ENCODE measurements around the gene TDP1.

TDP1 gene

DNA sequence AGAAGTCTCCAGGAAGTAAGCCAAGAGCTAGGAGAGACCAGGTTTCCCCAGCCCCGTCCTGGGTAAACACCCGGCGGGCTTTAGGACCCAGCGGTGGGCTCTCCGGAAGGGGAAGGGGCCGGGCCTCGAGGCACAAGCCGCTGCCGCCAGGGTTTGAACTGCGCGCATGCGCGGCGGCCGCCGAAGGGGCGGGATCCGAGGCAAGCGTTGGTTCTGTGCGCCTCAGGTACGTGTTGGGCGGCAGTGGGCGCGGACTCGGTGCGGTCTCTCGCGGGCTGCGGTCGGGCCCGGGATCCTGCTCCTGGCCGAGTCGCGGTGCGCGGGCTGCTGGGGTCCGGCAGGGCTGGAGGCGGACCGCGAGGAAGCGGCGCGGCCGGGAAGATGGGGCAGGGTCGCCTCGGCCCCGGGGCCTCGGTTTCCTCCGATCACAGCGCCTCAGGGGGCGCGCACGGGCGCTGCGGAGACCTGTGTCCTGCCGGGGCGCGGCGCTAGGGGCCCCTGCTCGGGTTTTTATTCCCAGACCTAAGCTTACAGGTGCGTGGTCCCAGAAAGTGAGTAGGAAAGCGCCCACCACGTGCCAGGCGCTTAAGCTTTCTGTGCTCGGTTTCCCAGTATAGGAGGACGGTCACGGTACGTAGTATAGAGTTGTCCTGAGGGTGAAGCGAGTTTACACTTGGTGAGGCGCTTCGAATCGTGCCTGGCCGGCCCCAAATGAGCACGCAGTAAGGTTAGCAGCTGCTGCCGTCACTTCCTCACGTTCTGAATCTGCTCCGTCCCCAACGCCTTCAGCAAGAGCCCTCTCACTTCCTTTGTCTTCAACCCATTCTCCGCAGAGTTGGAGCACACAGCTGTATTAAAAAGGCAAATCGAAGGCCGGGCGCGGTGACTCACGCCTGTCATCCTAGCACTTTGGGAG lies at the start of gene TDP1:
TDP1 (plus strand) TSS at position 183 of the 916 bp plus-strand sequence. CDS start 7,188 bp downstream, outside the sequence.
- peak; percentile 95 to 96 for DNase-seq

DNA sequence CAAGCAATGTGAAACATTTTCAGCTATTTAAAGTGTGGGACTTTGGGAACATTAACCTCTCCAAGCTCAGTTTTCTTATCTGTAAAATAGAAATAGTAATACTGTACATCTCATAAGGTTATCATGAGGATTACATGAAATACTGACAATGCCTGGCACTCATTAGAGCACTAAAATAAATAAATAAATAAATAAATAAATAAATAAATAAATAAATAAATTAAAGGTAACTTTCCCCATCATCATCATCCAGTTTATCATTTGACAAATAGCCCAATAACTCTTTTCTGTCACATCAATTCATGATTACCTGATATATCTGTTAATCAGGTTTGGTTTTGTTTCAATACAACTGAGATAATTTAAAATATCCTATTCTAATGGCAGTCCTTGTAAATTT lies 49.7 kb upstream of the TDP1 start:
- DNase-seq = no peak

DNA sequence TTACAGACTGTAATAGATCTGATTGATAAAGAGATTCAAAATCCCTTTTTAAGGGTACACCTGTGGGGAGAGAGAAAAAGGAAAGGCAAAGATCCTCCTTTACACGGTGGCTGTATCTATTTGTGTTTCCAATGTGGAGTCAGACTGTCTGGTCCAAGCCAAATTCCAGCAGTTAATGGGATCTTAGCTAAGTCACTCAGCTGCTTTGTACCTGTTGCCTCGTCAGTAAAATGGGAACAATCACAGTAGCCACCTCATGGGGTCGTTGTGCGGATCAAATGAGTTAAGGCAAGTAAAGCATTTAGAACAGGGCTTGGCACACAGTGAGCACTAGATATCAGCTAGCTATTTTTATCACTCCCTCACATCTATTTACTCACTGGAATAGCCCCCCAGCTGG lies 48.1 kb upstream of the TDP1 start:
- no peak for DNase-seq

DNA sequence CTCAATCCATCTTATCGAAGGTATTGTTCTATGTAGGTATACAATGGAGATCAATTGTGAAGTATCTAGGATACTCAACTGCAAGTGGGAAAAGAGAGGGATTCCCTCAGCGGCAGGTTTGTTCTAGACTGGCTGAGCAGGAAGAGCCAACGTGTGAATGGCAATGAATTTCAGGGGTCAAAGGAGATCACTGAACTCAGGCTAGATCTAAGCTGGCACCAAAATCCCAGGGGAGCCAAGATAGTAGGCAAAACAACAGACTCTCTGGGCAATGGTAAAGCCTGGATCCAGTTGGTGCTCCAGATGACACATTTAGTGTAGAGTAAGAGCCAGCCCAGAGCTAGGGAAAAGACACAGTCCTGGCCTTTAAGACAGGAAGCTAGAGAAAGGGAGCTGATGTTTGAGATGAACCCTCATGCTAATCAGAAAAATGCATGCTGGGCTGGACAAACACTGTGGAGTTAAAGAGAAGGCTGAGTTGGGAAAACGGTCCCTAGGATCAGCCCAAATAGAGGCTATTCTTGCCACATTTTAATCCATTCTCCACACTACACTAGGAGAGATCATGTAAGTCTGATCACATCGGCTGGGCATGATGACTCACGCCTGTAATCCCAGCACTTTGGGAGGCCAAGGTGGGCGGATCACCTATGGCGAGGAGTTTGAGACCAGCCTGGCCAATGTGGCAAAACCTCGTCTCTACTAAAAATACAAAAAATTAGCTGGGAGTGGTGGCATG lies 46.8 kb upstream of the TDP1 start:
- DNase-seq = no peak

DNA sequence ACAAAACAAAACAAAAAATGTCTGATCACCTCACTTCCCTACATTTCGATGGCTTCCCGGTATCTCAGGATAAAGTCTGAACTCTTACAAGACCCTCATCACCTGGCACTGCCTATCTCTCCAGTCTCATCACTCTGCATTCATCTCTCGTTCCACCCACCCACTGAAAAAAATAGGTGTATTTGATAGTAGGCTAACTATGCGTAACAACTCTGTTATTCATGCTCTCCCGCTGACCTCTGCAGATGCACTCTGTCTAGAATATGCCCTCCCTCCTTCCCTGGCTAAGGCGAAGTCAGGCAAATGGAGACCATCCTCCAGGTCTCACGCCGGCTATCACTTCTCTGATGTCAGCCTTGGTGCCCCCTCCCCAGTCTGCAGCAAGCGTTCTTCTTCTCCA lies 46.1 kb upstream of the TDP1 start:
- DNase-seq = no peak

DNA sequence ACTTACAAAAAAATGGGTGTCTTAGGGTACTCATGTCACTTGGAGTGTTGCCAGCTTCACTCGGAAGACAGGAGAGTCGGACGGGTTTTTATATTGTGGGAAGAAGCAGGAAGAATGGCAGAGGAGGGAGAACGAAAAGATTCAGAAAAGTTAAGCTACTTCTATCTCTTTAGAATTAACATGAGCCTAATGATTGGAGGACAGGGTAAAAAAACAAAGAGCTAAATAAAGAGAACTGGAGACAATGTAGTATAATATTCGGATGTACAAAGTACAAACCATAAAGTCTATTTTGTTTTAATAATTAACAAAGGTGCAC lies 45.1 kb upstream of the TDP1 start:
- no peak for DNase-seq

DNA sequence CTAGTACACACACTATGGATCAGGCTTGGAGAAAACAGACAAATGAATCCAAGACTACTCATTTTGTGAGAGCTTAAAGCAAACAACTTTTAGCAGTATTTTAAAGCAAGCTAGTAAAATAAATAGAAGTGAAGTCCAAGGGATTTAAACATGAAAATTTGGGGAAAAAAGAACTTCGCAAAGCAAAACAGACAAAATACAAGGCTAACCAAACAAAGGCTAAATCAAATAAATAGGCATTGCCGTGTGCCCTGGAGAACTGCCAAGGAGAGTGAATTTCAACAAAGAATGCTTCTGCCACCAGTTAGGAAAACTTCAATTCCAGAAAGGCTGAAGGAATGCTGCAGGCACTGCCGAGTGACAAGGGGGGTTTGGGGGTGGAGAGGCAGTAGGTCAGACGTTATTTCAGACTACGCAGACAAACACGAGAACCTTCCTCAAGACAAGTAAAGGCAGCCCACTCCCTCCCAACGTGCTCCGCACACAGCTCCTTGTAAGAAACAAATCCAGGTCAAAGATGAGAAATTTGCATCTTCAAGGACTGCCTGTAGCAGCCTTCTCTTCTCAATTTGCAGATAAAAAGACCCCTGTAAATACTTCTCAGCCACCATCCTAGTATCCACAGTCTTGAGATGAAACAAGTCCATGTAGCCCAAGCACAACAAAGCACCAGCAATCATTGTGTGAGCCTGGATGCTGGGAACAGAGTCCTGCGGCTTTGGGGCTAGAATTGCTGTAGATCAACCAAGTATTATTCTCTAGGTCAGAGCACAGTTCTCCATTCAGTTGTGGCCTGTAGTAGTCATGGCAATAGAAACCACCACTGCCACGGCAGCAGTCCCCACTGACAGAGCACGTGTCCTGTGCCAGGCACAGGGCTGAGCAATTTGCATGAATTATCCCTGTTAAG lies 44.5 kb upstream of the TDP1 start:
- DNase-seq = no peak

DNA sequence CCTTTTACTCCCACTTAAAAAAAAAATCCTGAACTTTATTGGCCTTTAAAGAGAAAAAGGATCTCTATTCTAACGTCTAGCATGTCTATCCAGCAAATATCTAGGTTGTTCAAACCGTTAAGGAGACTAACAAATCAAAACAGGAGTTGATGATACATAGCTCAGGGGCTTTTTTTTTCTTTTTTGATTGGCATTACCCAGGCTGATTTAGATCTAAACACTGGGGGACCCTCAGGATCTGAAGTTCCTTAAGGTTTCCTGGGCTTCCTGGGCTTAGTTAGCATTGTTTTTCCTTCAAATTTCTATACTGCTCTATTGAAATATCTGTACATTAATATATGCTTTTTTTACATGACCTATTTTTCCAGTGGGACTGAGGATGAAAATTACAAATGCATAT lies 43.5 kb upstream of the TDP1 start:
- no peak for DNase-seq

DNA sequence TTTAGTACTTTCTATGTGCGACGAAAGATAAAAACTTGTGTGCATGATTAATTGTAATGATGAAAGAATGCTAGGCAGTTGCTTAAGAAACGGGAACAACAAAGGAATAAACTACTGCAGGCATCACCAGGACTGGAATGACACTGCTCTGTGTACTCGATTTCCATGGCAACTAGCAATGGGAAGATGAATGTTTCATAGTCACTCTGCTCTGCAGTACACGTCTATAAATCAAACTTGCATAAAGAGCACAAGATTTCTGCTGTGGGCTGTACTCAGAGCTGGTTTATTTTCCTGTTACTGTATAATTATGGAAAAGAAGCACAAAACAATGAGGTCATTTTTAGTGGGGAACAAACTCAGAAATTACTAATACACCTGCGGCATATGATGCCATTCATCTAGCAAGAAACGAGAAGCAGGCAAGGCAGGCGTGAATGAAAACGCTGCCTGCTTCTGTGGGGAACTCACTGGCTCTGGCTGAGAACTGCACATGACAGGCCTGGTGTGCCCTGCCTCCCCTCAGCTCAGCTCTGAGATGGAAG lies 43.0 kb upstream of the TDP1 start:
- no peak for DNase-seq

DNA sequence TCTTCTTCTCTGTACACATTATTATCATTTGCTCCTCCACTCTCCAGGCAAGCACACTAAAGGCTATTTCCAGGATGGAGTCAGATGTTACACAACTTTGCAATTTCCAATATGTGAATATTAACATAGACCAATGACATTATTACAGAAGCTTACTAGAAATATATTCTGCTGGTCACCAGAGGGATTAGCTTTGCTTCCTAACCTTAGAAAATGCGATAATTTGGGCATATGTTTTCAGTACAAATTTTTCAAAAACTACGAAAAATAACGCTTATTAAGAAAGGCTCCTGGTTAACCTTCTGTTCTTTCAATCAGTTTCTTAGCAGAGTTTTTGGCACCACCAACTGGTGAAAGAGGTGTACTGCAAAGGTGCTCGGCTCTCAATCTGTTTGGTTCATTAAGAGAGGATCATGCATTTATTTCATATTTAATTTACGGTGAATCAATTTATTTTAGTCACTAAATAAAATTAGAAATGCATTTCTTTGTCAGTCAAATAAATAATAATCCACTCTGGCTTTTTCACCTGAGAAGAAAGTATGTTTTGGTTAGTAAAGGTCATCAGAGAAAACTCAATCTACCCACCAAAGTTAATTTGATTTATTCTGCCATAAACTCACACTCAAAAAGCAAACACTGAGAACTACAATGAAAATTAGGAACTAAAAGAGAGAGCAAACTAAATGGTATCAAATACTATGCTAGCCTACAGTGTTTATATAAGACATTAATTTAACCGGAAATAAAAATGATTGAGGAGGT lies 40.4 kb upstream of the TDP1 start:
- peak; percentile 15 to 68 for DNase-seq

DNA sequence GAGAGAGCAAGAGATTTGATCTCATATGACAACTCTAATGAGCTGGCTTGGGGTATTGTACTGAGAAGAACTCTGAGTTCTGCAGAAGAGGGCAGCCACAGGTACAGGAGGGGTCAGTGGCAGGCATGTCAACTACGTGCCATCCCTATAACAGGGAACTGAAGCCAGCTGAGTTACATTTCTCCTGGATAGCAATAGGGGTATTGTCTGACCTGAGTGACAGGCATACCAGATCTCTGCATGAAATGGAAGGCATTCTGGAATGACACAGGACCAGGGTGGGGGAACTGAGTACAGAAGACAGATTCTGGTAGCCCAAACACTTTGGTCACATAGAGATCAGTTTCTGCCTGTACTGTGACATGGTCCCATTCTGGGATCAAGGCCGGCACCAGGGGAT lies 37.0 kb upstream of the TDP1 start:
- no peak for DNase-seq

DNA sequence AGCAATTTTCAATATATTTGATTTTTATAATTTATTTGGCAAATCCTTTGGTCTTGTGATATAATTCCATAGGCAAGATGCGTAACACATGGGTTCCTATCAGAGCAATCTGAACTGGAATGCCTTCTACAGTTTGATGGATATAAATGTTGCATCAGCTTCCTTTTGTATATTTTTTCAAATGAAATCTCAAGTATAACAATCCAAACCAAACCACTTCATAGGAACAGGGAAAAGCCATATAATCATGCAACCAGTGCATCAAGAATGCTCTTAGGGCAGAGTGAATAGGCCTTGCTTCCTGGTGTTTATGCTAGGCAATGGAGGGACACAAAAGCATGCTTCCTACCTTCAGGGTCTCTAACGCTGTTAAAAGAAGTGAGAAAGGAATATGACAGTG lies 35.7 kb upstream of the TDP1 start:
- DNase-seq = no peak

DNA sequence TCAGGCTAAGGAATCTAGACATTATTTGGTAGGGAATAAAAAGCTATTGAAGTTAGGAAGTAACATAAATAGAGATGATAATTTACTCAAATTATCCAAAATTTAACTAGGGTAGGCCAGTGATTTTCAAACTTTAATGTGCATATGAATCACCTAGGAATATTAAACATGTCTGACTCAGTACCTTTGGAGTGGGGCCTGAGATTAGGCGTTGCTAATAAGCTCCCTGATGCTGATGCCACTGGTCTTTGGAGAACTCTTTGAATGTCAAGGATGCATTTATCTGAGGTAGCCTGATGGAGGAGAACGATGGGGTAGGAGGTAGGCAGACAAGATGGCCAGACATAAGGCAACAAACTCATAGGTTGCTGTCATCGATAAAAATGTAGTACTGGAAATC lies 34.4 kb upstream of the TDP1 start:
- DNase-seq = no peak

DNA sequence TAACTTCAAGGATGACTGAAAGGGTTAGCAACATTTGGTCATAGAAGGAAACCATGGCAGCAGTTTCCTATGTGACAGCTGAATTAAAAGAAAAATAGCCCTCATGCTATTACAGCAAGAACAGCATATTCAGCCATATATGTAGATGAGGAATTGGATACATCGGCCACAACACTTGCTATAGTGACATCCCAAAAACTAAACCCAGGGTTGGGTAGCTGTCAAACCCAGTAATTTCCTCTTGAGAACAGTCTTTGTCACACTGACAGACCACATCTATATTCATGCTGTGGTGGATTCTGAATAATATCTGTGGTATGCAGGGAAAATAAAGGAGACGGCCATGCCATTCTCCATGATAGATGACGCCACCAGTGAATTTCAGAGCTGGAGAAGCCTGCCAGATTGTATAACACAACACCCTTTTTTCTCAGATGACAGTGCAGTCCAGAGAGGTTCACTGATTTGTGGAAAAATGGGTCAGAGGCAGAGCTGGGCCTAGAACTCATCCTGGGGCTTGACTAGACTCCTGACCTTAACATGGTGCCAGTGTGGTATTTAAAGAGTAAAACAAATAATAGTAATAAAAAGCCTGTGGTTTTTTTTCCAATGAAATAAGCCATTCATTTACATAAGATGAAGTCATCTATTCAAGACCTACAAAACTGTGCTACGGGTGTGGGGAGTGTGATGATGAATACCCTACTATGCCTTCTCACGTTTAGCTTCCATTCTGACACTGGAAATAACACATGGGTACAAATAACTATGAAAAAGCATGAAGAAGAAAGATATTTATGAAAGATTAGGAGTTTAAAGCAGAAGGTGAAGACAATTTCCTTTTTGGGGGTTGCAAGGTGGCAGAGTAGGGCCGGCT lies 33.5 kb upstream of the TDP1 start:
- DNase-seq = no peak

DNA sequence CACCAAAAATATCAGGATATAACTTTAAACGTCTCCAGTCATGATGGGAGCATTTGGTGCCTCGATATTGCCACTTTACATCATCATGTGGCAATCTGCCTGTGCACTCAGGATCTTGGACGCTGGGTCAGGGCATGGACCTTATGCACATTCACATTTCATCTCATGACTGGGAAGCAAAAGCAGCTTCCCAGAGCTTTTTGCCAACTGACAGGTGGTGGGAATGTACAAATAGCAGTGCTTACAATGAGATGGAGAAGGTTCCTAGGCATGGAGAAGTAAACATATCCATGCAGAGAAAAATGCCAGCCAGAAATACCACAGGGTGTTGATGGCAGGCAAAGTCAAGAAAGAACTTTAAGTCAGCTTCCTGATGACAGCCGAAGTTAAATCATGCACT lies 31.5 kb upstream of the TDP1 start:
- DNase-seq = no peak

DNA sequence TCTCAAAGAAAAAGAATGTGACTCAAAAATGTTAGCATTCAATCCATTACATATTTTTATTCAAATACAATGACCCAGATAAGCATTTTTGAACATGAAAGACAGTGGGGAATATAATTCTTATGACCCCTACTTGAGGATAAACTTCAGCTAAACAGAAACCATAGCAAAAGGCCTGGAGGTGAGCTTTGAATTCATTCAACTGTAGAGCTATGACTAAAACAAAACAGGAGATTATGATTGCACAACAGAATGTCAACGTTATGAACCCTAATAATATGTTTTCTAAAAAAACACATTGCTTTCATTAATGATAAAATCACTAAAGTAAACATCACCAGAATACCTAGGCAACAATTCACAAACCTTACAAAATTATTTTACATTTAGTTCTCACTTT lies 29.0 kb upstream of the TDP1 start:
- DNase-seq = no peak

DNA sequence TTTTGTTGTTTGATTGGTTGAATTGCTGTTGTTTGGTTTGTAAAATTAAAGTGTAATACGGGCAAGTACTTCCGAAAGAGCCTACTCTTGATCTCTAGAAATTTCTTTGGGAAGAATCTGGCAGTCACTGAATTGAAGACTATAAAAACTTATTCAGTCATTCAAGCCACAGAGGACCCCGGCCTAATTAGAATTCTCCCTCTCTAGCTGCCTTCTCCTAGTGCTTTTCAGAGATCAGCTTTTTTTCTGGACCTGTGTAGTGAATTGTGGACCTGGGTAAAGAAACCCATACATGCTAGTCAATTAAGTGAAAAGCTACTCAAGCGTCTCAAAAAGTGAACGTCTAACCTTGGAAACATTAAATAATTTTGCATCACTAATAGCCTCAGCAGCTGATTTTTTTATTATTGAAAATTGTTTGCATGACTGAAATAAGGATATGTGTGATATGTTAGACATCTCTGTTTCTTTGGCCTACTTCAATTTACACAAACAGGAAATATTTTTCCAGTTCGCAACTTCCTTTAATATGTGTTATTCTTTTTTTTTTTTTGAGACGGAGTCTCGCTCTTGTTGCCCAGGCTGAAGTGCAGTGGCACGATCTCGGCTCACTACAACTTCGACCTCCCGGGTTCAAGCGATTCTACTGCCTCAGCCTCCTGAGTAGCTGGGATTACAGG lies 28.4 kb upstream of the TDP1 start:
- DNase-seq = no peak

DNA sequence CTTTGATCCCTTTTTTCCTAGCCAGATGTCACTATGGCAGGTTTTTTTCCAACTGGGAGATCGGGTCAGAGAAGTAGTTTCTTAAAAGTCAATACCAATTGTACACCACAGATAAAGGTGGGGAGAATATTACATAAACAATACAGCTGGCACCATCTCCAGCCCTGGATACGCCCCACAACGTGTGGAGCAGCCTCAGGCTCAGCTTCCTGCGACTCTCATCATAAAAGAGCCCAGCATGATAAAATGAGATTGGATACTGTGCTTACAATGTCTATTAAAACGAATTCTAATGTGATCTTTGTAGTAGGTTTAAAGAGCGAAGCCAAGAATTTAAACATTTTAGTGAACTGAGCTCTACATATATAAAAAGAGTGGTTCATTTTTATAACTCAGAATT lies 22.7 kb upstream of the TDP1 start:
- no peak for DNase-seq

DNA sequence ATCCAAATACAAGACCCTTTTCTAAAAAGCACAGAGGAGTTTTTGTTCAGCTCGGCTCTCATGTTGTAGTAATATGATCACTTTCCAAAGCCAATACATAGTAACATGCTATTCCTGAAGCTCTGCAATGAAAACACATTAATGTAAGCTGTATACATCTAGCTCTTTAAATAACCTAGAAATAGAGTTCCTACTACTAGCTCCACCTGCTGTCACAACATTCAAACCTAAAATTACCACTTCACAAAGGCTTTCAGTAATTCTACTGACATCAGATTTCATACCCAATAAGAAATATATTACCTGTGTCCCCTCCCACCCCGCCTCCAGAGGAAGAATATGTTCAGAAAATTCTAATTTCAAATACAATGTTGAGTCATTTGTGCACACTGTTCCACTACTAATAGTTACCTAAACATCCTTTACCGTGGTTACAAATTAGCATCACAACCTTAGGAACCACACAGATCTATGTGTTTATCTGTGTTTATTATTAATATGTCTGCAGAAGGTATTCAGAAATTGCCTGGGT lies 19.0 kb upstream of the TDP1 start:
- no peak for DNase-seq

DNA sequence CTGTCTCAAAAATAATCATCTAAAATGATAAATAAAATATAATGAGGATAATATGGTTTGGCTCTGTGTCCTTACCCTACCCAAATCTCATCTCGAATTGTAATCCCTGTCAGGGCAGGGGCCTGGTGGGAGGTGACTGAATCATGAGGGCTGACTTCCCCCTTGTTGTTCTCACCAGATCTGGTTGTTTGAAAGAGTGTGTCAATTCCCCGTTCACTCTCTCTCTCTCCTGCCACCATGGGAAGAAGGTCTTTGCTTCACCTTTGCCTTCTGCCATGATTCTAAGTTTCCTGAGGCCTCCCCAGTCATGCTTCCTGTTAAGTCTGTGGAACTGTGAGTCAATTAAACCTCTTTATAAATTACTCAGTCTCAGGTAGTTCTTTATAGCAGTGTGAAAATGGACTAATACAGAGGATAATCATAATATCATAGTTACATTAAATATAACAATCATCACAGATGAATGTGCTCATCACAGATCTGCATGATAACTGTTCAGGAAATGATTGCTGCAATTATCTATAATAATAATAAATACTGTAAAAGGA lies 13.8 kb upstream of the TDP1 start:
- DNase-seq = no peak

Data from activated CD4-positive, alpha-beta T cell treated with anti-CD3 and anti-CD28 coated beads for 4 hours (primary cell).